Measurements from ENCODE around the gene SART1. TPM values are rescaled to one million over a fixed set of nuclear protein-coding genes. Genes with fewer than 3 reads are reported as not detected.
A peak's percentile ranks its signal among the peaks of the same experiment; 100 is the strongest.

The SART1 gene
- 10 to 100 TPM; 40.1 to 60.2 (median 41.8) TPM for total RNA-seq
- long read RNA-seq, donor 1, transcript SART1-201 (20 exons, 3,293 nt), result major isoform, 170 of 207 reads
- long read RNA-seq, donor 1, partial matches to known transcripts, result 15 of 207 reads
- long read RNA-seq, donor 1, other reads (novel, unspliced or antisense), result 22 of 207 reads
- long read RNA-seq, donor 2, partial matches to known transcripts, result 1 of 2 reads
- long read RNA-seq, donor 2, other reads (novel, unspliced or antisense), result 1 of 2 reads

- no peak for TF ChIP-seq CTCF (IDR thresholded peaks at IDR 0.05)
- intact Hi-C loops (cut with DNase I, micrococcal nuclease), result no loop called here
- Histone ChIP-seq H3K4me1 (ENCODE audit: low read depth) (peaks cover 19% of the 10 kb centered on the region), H3K9me3 (no peaks in the 10 kb centered on the region), H3K4me3 (peak within 1 kb of the TSS; percentile 99), H3K36me3 (ENCODE audit: low read depth) (peaks cover 9% of the 10 kb centered on the region)
- peak; percentile 96 to 99 (median 97) for DNase-seq
- ATAC-seq, result peak; percentile 97
These were observed at the start of gene SART1 for GRCh38 chr11:65961267-65962140. Gene SART1 (plus strand): TSS chr11:65961734. CDS start chr11:65961781, 47 bp downstream.

GRCh38 chr11:65912845-65913244 lies 48.7 kb upstream of the SART1 start:
- intact Hi-C loops (cut with DNase I, micrococcal nuclease), result no loop called here
- H3K9me3 ChIP-seq, result no peaks in the 10 kb centered on the region
- ATAC-seq (no peak), DNase-seq (no peak)
- no peaks in the 10 kb centered on the region for H3K36me3 ChIP-seq (ENCODE audit: low read depth)
- no peak for TF ChIP-seq CTCF (IDR thresholded peaks at IDR 0.05)
- no peak overlapping the region for H3K4me3 ChIP-seq
- peaks cover 29% of the 10 kb centered on the region for H3K4me1 ChIP-seq (ENCODE audit: low read depth)

- no peak for ATAC-seq
These were observed 46.3 kb upstream of the SART1 start for GRCh38 chr11:65915101-65915820.

GRCh38 chr11:65915821-65916251 lies 45.7 kb upstream of the SART1 start:
- DNase-seq (peak; percentile 43 to 82 (median 67)), ATAC-seq (no peak)
- Histone ChIP-seq H3K4me1 (ENCODE audit: low read depth) (peaks cover 43% of the 10 kb centered on the region), H3K9me3 (no peaks in the 10 kb centered on the region), H3K4me3 (no peak overlapping the region), H3K36me3 (ENCODE audit: low read depth) (no peaks in the 10 kb centered on the region)
- no peak for TF ChIP-seq CTCF (IDR thresholded peaks at IDR 0.05)
- intact Hi-C loops (cut with DNase I, micrococcal nuclease), result no loop called here

More at GRCh38 chr11:65915101-65915820, 46.3 kb upstream of the SART1 start:
- Histone ChIP-seq H3K9me3 (no peaks in the 10 kb centered on the region), H3K4me3 (no peak overlapping the region), H3K36me3 (ENCODE audit: low read depth) (no peaks in the 10 kb centered on the region), H3K4me1 (ENCODE audit: low read depth) (peaks cover 37% of the 10 kb centered on the region)
- DNase-seq, result no peak
- intact Hi-C loops (cut with DNase I, micrococcal nuclease), result no loop called here
- TF ChIP-seq CTCF (IDR thresholded peaks at IDR 0.05), result no peak

GRCh38 chr11:65916391-65916790 lies 45.1 kb upstream of the SART1 start:
- Histone ChIP-seq H3K4me3 (no peak overlapping the region), H3K4me1 (ENCODE audit: low read depth) (peaks cover 45% of the 10 kb centered on the region), H3K9me3 (no peaks in the 10 kb centered on the region), H3K36me3 (ENCODE audit: low read depth) (no peaks in the 10 kb centered on the region)
- TF ChIP-seq CTCF (IDR thresholded peaks at IDR 0.05), result no peak
- no peak for DNase-seq
- no peak for ATAC-seq
- intact Hi-C loops (cut with DNase I, micrococcal nuclease), result no loop called here

All from mucosa of descending colon (tissue), 3 donors.